Stimulated activated memory B cell treated with anti-CD40 and anti-IgM and Interleukin-4, amounts not matched to agents 10 μg/mL and 1 μg/mL and 100 μg/mL, for 72 hours (primary cell): ENCODE results near the gene TIAM2.

Experiments used
- ATAC-seq: fragments of 150-1000 bp; cut with Tn5 transposase; 2 replicates; pipeline ENCODE4 v1.10.0; 2021
- H3K27ac Mint-ChIP-seq: one replicate; pipeline ENCODE4 v1.8.0; 2022; ENCODE audit warnings: mild to moderate bottlenecking, mixed read lengths
- H3K27me3 Mint-ChIP-seq: one replicate; pipeline ENCODE4 v1.8.0; 2022; ENCODE audit warnings: mixed read lengths
- H3K36me3 Mint-ChIP-seq: one replicate; pipeline ENCODE4 v1.8.0; 2022; ENCODE audit warnings: mixed read lengths
- H3K4me1 Mint-ChIP-seq: one replicate; pipeline ENCODE4 v1.8.0; 2022; ENCODE audit warnings: mixed read lengths
- H3K4me3 Mint-ChIP-seq: one replicate; pipeline ENCODE4 v1.8.0; 2022; ENCODE audit warnings: mild to moderate bottlenecking, moderate library complexity, mixed read lengths
- H3K9me3 Mint-ChIP-seq: one replicate; pipeline ENCODE4 v1.8.0; 2022; ENCODE audit warnings: mixed read lengths

Gene TIAM2

GRCh38 chr6:155054491-155055250, 59.6 kb downstream of the TIAM2 start:
- Mint-ChIP-seq H3K4me1 (peaks cover 6% of the 10 kb centered on the region), H3K36me3 (no peaks in the 10 kb centered on the region), H3K27ac (no peak overlapping the region), H3K9me3 (no peaks in the 10 kb centered on the region), H3K27me3 (no peaks in the 10 kb centered on the region), H3K4me3 (no peak overlapping the region)
- no peak for ATAC-seq

- Mint-ChIP-seq H3K27me3 (no peaks in the 10 kb centered on the region), H3K9me3 (no peaks in the 10 kb centered on the region), H3K4me3 (no peak overlapping the region), H3K36me3 (no peaks in the 10 kb centered on the region), H3K4me1 (peaks cover 5% of the 10 kb centered on the region), H3K27ac (no peak overlapping the region)
- no peak for ATAC-seq
Observed at GRCh38 chr6:155055729-155056128, 60.6 kb downstream of the TIAM2 start.

GRCh38 chr6:155056756-155057155, 61.6 kb downstream of the TIAM2 start:
- Mint-ChIP-seq H3K36me3 (no peaks in the 10 kb centered on the region), H3K4me1 (no peaks in the 10 kb centered on the region), H3K4me3 (no peak overlapping the region), H3K9me3 (no peaks in the 10 kb centered on the region), H3K27ac (no peak overlapping the region), H3K27me3 (no peaks in the 10 kb centered on the region)
- ATAC-seq: no peak

- no peak overlapping the region for H3K4me3 Mint-ChIP-seq
- no peaks in the 10 kb centered on the region for H3K27me3 Mint-ChIP-seq
- no peaks in the 10 kb centered on the region for H3K36me3 Mint-ChIP-seq
- H3K27ac Mint-ChIP-seq: no peak overlapping the region
- H3K4me1 Mint-ChIP-seq: no peaks in the 10 kb centered on the region
- H3K9me3 Mint-ChIP-seq: no peaks in the 10 kb centered on the region
- no peak for ATAC-seq
Observed at GRCh38 chr6:155061381-155061780, 66.3 kb downstream of the TIAM2 start.

- Mint-ChIP-seq H3K27ac (no peak overlapping the region), H3K4me3 (no peak overlapping the region), H3K27me3 (peaks cover 11% of the 10 kb centered on the region), H3K4me1 (no peaks in the 10 kb centered on the region), H3K9me3 (no peaks in the 10 kb centered on the region), H3K36me3 (no peaks in the 10 kb centered on the region)
- ATAC-seq: no peak
Observed at GRCh38 chr6:155062866-155063341, 67.8 kb downstream of the TIAM2 start.

GRCh38 chr6:155064303-155064702, 69.2 kb downstream of the TIAM2 start:
- Mint-ChIP-seq H3K4me3 (no peak overlapping the region), H3K4me1 (no peaks in the 10 kb centered on the region), H3K27ac (no peak overlapping the region), H3K27me3 (peaks cover 17% of the 10 kb centered on the region), H3K9me3 (no peaks in the 10 kb centered on the region), H3K36me3 (no peaks in the 10 kb centered on the region)
- ATAC-seq: no peak

GRCh38 chr6:155066361-155066760, 71.2 kb downstream of the TIAM2 start:
- no peak for ATAC-seq
- H3K4me3 Mint-ChIP-seq: no peak overlapping the region
- H3K27ac Mint-ChIP-seq: no peak overlapping the region
- no peaks in the 10 kb centered on the region for H3K9me3 Mint-ChIP-seq
- H3K27me3 Mint-ChIP-seq: peaks cover 26% of the 10 kb centered on the region
- H3K36me3 Mint-ChIP-seq: no peaks in the 10 kb centered on the region
- no peaks in the 10 kb centered on the region for H3K4me1 Mint-ChIP-seq

GRCh38 chr6:155066921-155067680, 72.0 kb downstream of the TIAM2 start:
- ATAC-seq: no peak
- no peaks in the 10 kb centered on the region for H3K4me1 Mint-ChIP-seq
- no peak overlapping the region for H3K27ac Mint-ChIP-seq
- peaks cover 32% of the 10 kb centered on the region for H3K27me3 Mint-ChIP-seq
- H3K9me3 Mint-ChIP-seq: no peaks in the 10 kb centered on the region
- no peak overlapping the region for H3K4me3 Mint-ChIP-seq
- H3K36me3 Mint-ChIP-seq: no peaks in the 10 kb centered on the region

- no peak overlapping the region for H3K4me3 Mint-ChIP-seq
- no peak for ATAC-seq
- no peaks in the 10 kb centered on the region for H3K9me3 Mint-ChIP-seq
- no peaks in the 10 kb centered on the region for H3K36me3 Mint-ChIP-seq
- H3K27me3 Mint-ChIP-seq: peaks cover 41% of the 10 kb centered on the region
- no peak overlapping the region for H3K27ac Mint-ChIP-seq
- no peaks in the 10 kb centered on the region for H3K4me1 Mint-ChIP-seq
Observed at GRCh38 chr6:155067956-155068615, 73.0 kb downstream of the TIAM2 start.

GRCh38 chr6:155069543-155069942, 74.4 kb downstream of the TIAM2 start:
- H3K4me3 Mint-ChIP-seq: no peak overlapping the region
- no peak overlapping the region for H3K27ac Mint-ChIP-seq
- peaks cover under 1% of the 10 kb centered on the region for H3K4me1 Mint-ChIP-seq
- ATAC-seq: no peak
- peaks cover 41% of the 10 kb centered on the region for H3K27me3 Mint-ChIP-seq
- H3K36me3 Mint-ChIP-seq: no peaks in the 10 kb centered on the region
- no peaks in the 10 kb centered on the region for H3K9me3 Mint-ChIP-seq

GRCh38 chr6:155075930-155076695, 81.0 kb downstream of the TIAM2 start:
- peak; percentile 67 for ATAC-seq
- Mint-ChIP-seq H3K27me3 (peaks cover 17% of the 10 kb centered on the region), H3K4me3 (no peak overlapping the region), H3K36me3 (no peaks in the 10 kb centered on the region), H3K4me1 (peaks cover 21% of the 10 kb centered on the region), H3K9me3 (no peaks in the 10 kb centered on the region), H3K27ac (no peak overlapping the region)

- no peaks in the 10 kb centered on the region for H3K9me3 Mint-ChIP-seq
- peaks cover 6% of the 10 kb centered on the region for H3K27me3 Mint-ChIP-seq
- no peak overlapping the region for H3K27ac Mint-ChIP-seq
- H3K36me3 Mint-ChIP-seq: no peaks in the 10 kb centered on the region
- H3K4me3 Mint-ChIP-seq: no peak overlapping the region
- peaks cover 21% of the 10 kb centered on the region for H3K4me1 Mint-ChIP-seq
- no peak for ATAC-seq
Observed at GRCh38 chr6:155077331-155077730, 82.2 kb downstream of the TIAM2 start.

GRCh38 chr6:155077784-155078183, 82.7 kb downstream of the TIAM2 start:
- no peaks in the 10 kb centered on the region for H3K36me3 Mint-ChIP-seq
- no peak for ATAC-seq
- no peaks in the 10 kb centered on the region for H3K9me3 Mint-ChIP-seq
- H3K27ac Mint-ChIP-seq: no peak overlapping the region
- H3K4me1 Mint-ChIP-seq: peaks cover 21% of the 10 kb centered on the region
- H3K4me3 Mint-ChIP-seq: no peak overlapping the region
- peaks cover 2% of the 10 kb centered on the region for H3K27me3 Mint-ChIP-seq

GRCh38 chr6:155078331-155078745, 83.2 kb downstream of the TIAM2 start:
- H3K9me3 Mint-ChIP-seq: no peaks in the 10 kb centered on the region
- no peak for ATAC-seq
- no peaks in the 10 kb centered on the region for H3K27me3 Mint-ChIP-seq
- H3K4me1 Mint-ChIP-seq: peaks cover 21% of the 10 kb centered on the region
- no peaks in the 10 kb centered on the region for H3K36me3 Mint-ChIP-seq
- H3K27ac Mint-ChIP-seq: no peak overlapping the region
- no peak overlapping the region for H3K4me3 Mint-ChIP-seq

GRCh38 chr6:155079985-155080452, 84.9 kb downstream of the TIAM2 start:
- Mint-ChIP-seq H3K4me1 (peaks cover 16% of the 10 kb centered on the region), H3K27ac (no peak overlapping the region), H3K27me3 (no peaks in the 10 kb centered on the region), H3K36me3 (no peaks in the 10 kb centered on the region), H3K4me3 (no peak overlapping the region), H3K9me3 (no peaks in the 10 kb centered on the region)
- peak; percentile 55 for ATAC-seq
